H1 (cell line): Measurements from ENCODE around the gene TSPAN2. TPM values are rescaled to one million over a fixed set of nuclear protein-coding genes. Genes with fewer than 3 reads are reported as not detected.

ENCODE experiments used
- CTCF ChIA-PET: fragments of 300-600 bp; sonication (Branson Sonifier 250); formaldehyde crosslinking; loops from one replicate; lab custom pipeline; 2021; ENCODE audit not compliant: partially characterized antibody; lab: Charles Lee
- POLR2A ChIA-PET: fragments of 300-600 bp; sonication (Branson Sonifier 250); formaldehyde crosslinking; loops from one replicate; lab custom pipeline; 2021; ENCODE audit warnings: inconsistent platforms; ENCODE audit not compliant: partially characterized antibody; lab: Charles Lee
- DNase-seq, 2 experiments: peaks; one replicate each; pipeline versions ENCODE4 v3.0.0 to v3.0.0-alpha.2; 2010 to 2022; ENCODE audit warnings: low spot score in 2 of 2, low read depth in 1 of 2, mixed read lengths in 1 of 2
- FAIRE-seq: peaks from 2 replicates; lab custom pipeline; 2011; peaks lifted over from hg19 to GRCh38; lab: Jason Lieb, UNC
- H2AFZ ChIP-seq: 2 replicates; pipeline ENCODE4 v1.8.1; 2012; ENCODE audit warnings: low read length, inconsistent platforms
- H2AK5ac ChIP-seq: 2 replicates; pipeline ENCODE4 v1.6.1; 2013; ENCODE audit warnings: low read depth, low read length
- H2BK120ac ChIP-seq: replicated peaks from 2 replicates; pipeline ENCODE3; 2013; ENCODE audit warnings: low read depth, low read length, inconsistent platforms
- H2BK12ac ChIP-seq: 2 replicates; pipeline ENCODE4 v1.6.1; 2013; ENCODE audit warnings: low read depth, low read length
- H2BK15ac ChIP-seq: 2 replicates; pipeline ENCODE4 v1.6.1; 2013; ENCODE audit warnings: low read length
- H2BK20ac ChIP-seq: 2 replicates; pipeline ENCODE4 v1.6.1; 2013; ENCODE audit warnings: low read length
- H2BK5ac ChIP-seq: 2 replicates; pipeline ENCODE4 v1.6.1; 2013; ENCODE audit warnings: low read depth, low read length
- H3K14ac ChIP-seq: 2 replicates; pipeline ENCODE4 v1.6.1; 2013; ENCODE audit warnings: inconsistent platforms; ENCODE audit not compliant: insufficient read length
- H3K18ac ChIP-seq: 2 replicates; pipeline ENCODE4 v1.6.1; 2013; ENCODE audit warnings: low read length; ENCODE audit errors: extremely low read depth
- H3K23ac ChIP-seq: 2 replicates; pipeline ENCODE4 v1.6.1; 2013; ENCODE audit warnings: inconsistent platforms; ENCODE audit not compliant: insufficient read length
- H3K23me2 ChIP-seq: 2 replicates; pipeline ENCODE4 v1.6.1; 2013; ENCODE audit warnings: low read depth, low read length
- H3K27ac ChIP-seq: 2 replicates; pipeline ENCODE4 v1.6.1; 2011; ENCODE audit warnings: low read depth, low read length, inconsistent platforms
- H3K27me3 ChIP-seq, 4 experiments: replicated peaks in 1 of 4; 1 replicate in 1 of 4; 2 replicates in 3 of 4; pipeline versions ENCODE4 v1.6.1 to v1.8.1; 2011 to 2013; ENCODE audit warnings: low read length in 3 of 4, mild to moderate bottlenecking in 3 of 4, inconsistent platforms in 2 of 4, mixed read lengths in 2 of 4, moderate library complexity in 1 of 4; ENCODE audit not compliant: control insufficient read depth in 3 of 4, insufficient read depth in 3 of 4; ENCODE audit errors: extremely low read depth in 1 of 4
- H3K36me3 ChIP-seq, 4 experiments: 2 replicates each; pipeline versions ENCODE4 v1.6.1 to v1.8.1; 2011 to 2013; ENCODE audit warnings: mild to moderate bottlenecking in 4 of 4, low read length in 3 of 4, moderate library complexity in 2 of 4, control low read depth in 1 of 4, inconsistent platforms in 1 of 4; ENCODE audit not compliant: insufficient read depth in 4 of 4, control insufficient read depth in 2 of 4
- H3K4ac ChIP-seq: replicated peaks from 2 replicates; pipeline ENCODE3; 2013; ENCODE audit warnings: low read length, low read depth, mixed read lengths, inconsistent platforms; ENCODE audit not compliant: insufficient read length
- H3K4me1 ChIP-seq, 4 experiments: replicated peaks in 1 of 4; 1 replicate in 1 of 4; 2 replicates in 3 of 4; pipeline versions ENCODE4 v1.6.1 to v1.8.1; 2011 to 2013; ENCODE audit warnings: low read length in 3 of 4, inconsistent platforms in 2 of 4, mixed read lengths in 1 of 4; ENCODE audit not compliant: insufficient read depth in 4 of 4, control insufficient read depth in 3 of 4
- H3K4me2 ChIP-seq, 2 experiments: 2 replicates each; pipeline versions ENCODE4 v1.6.1 to v1.8.1; 2011 to 2013; ENCODE audit warnings: low read depth in 2 of 2, low read length in 2 of 2, control low read depth in 1 of 2, inconsistent platforms in 1 of 2, mild to moderate bottlenecking in 1 of 2; ENCODE audit not compliant: insufficient read depth in 1 of 2
- H3K4me3 ChIP-seq, 4 experiments: fragments of 200-600, 300-600 bp in 1 of 4; sonication (generic), shearing (Covaris generic), sonication (Bioruptor Twin) in 1 of 4; 2 replicates each; pipeline versions ENCODE4 v1.5.1 to v1.8.1; 2011 to 2016; ENCODE audit warnings: low read length in 4 of 4, low read depth in 3 of 4, control low read depth in 2 of 4, inconsistent platforms in 2 of 4, mild to moderate bottlenecking in 2 of 4, mixed read lengths in 1 of 4, moderate library complexity in 1 of 4; ENCODE audit not compliant: insufficient read depth in 2 of 4; ENCODE audit errors: extremely low read depth in 1 of 4
- H3K56ac ChIP-seq: replicated peaks from 2 replicates; pipeline ENCODE3; 2013; ENCODE audit warnings: low read depth, mild to moderate bottlenecking, mixed read lengths, low read length, inconsistent platforms; ENCODE audit not compliant: insufficient read length
- H3K79me1 ChIP-seq: 2 replicates; pipeline ENCODE4 v1.6.1; 2013; ENCODE audit warnings: low read depth, low read length, control low read depth
- H3K79me2 ChIP-seq, 2 experiments: 2 replicates each; pipeline versions ENCODE4 v1.6.1 to v1.8.1; 2012 to 2013; ENCODE audit warnings: low read length in 2 of 2, mild to moderate bottlenecking in 2 of 2, inconsistent platforms in 1 of 2; ENCODE audit not compliant: insufficient read depth in 2 of 2, control insufficient read depth in 1 of 2
- H3K9ac ChIP-seq, 4 experiments: replicated peaks in 1 of 4; 1 replicate in 1 of 4; 2 replicates in 3 of 4; pipeline versions ENCODE4 v1.6.1 to v1.8.1; 2011 to 2013; ENCODE audit warnings: low read depth in 3 of 4, low read length in 3 of 4, control low read depth in 2 of 4, mild to moderate bottlenecking in 2 of 4, moderate library complexity in 2 of 4, inconsistent platforms in 1 of 4; ENCODE audit errors: extremely low read depth in 1 of 4
- H3K9me3 ChIP-seq, 2 experiments: 2 replicates each; pipeline versions ENCODE4 v1.6.1 to v1.8.1; 2012 to 2013; ENCODE audit warnings: mild to moderate bottlenecking in 2 of 2, moderate library complexity in 2 of 2, control low read depth in 1 of 2, inconsistent platforms in 1 of 2, low read depth in 1 of 2, low read length in 1 of 2, mixed read lengths in 1 of 2; ENCODE audit not compliant: insufficient read depth in 2 of 2
- H4K20me1 ChIP-seq, 2 experiments: replicated peaks in 1 of 2; 2 replicates each; pipeline versions ENCODE3 to v1.8.1; 2011 to 2013; ENCODE audit warnings: inconsistent platforms in 2 of 2, low read length in 2 of 2, mild to moderate bottlenecking in 1 of 2; ENCODE audit not compliant: insufficient read depth in 2 of 2, control insufficient read depth in 1 of 2
- H4K5ac ChIP-seq: 2 replicates; pipeline ENCODE4 v1.6.1; 2013; ENCODE audit warnings: low read length, low read depth, mixed read lengths, inconsistent platforms; ENCODE audit not compliant: insufficient read length
- H4K8ac ChIP-seq: 2 replicates; pipeline ENCODE4 v1.8.0; 2013; ENCODE audit warnings: mild to moderate bottlenecking, moderate library complexity, low read length, inconsistent platforms; ENCODE audit not compliant: insufficient read depth; ENCODE audit errors: extremely low read depth
- H4K91ac ChIP-seq: replicated peaks from 2 replicates; pipeline ENCODE3; 2013; ENCODE audit warnings: low read length, mixed read lengths, inconsistent platforms; ENCODE audit not compliant: insufficient read length
- EZH2 ChIP-seq: fragments of 200-600 bp; sonication (generic); IDR thresholded peaks from 2 replicates; pipeline ENCODE4 v1.7.1; 2012; ENCODE audit warnings: low read depth, mild to moderate bottlenecking, moderate library complexity, low read length, inconsistent platforms; ENCODE audit not compliant: severe bottlenecking
- HDAC6 ChIP-seq: IDR thresholded peaks from one replicate; pipeline ENCODE4 v1.7.1; 2012; ENCODE audit warnings: low read depth, mild to moderate bottlenecking, inconsistent platforms, low read length, moderate library complexity
- NANOG ChIP-seq: IDR thresholded peaks from 2 replicates; pipeline ENCODE4 v1.6.1; 2011; ENCODE audit warnings: low read length, low read depth, mild to moderate bottlenecking, inconsistent platforms; ENCODE audit not compliant: insufficient read depth, poor library complexity, severe bottlenecking
- TCF12 ChIP-seq: IDR thresholded peaks from 2 replicates; pipeline ENCODE4 v1.6.1; 2011; ENCODE audit warnings: low read depth, mild to moderate bottlenecking, low read length
- ZNF274 ChIP-seq: IDR thresholded peaks from 2 replicates; pipeline ENCODE4 v1.7.0; 2012; ENCODE audit warnings: low read length, borderline replicate concordance; ENCODE audit errors: extremely low read depth
- polyA plus RNA-seq, 7 experiments: library from polyadenylated mRNA; depleted of rRNA in 3 of 7; stranded (reverse) in 5 of 7; unstranded in 2 of 7; fragments of >200 nt in 5 of 7; fragments of 200-250 nt in 2 of 7; gene quantifications; 1 replicate in 5 of 7; 2 replicates in 1 of 7; 4 replicates in 1 of 7; pipeline versions ENCODE4 v1.2.1 to v1.2.3, GENCODE V29; 2011 to 2013; ENCODE audit warnings: missing spikeins in 2 of 7, mixed read lengths in 2 of 7
- total RNA-seq: library from RNA; stranded (reverse); fragmentation: NEBNext Ultra II Directional; extraction: Animal tissue kit (Norgen Biotek cat#: 25700); gene quantifications from 2 replicates; pipeline ENCODE4 v1.2.1, GENCODE V29; 2021

Gene TSPAN2
- total and polyA plus RNA-seq, 2 of the 8 experiments (the other 6 are each of a cell fraction or from before 2014, with no cell fraction given), result 7.4 to 14.2 TPM

DNA sequence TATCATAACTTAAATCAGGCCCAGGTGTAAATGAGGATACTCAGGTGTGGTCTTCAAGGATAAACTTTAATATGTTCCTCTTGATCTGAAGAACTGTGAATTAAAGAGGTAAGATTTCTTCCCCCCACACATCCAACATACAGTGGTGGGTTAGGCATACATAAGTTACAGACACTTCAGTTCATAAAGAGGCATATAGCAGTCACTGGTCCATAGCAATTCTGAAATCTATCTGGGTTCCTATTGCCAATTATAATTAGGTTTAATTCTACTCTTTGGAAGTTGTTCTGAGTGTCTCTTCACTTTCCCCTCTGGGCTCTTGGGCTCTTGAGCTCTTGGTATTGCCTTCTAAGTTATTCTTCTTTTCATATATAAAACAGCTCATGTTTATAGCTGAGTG, 32.5 kb upstream of the TSPAN2 start:
- no peak overlapping the region for H3K56ac ChIP-seq
- H3K27ac ChIP-seq, result no peak overlapping the region
- no peaks in the 10 kb centered on the region for H3K36me3 ChIP-seq
- H3K4ac ChIP-seq, result no peak overlapping the region
- no peak overlapping the region for H2AK5ac ChIP-seq
- H4K8ac ChIP-seq, result no peak overlapping the region
- H3K14ac ChIP-seq, result no peak overlapping the region
- CTCF ChIA-PET, result interaction anchor here (1.1 to 2.8 kb wide), 4 partner anchors 9 to 61 kb away, joined by 3 to 10 read pairs (median 4); no protein-coding TSS in a partner anchor
- TF ChIP-seq ZNF274 (no peak), EZH2 (no peak), HDAC6 (no peak), NANOG (no peak), TCF12 (no peak)
- H3K79me2 ChIP-seq, result no peaks in the 10 kb centered on the region
- no peak overlapping the region for H2BK20ac ChIP-seq
- H3K4me2 ChIP-seq, result no peak overlapping the region
- no peak overlapping the region for H2BK120ac ChIP-seq
- no peak overlapping the region for H2BK12ac ChIP-seq
- no peaks in the 10 kb centered on the region for H3K79me1 ChIP-seq
- H3K23me2 ChIP-seq, result no peaks in the 10 kb centered on the region
- no peak overlapping the region for H2BK15ac ChIP-seq
- H3K27me3 ChIP-seq, result no peaks in the 10 kb centered on the region
- no peak for FAIRE-seq
- H3K4me3 ChIP-seq, result no peak overlapping the region
- H3K18ac ChIP-seq, result no peak overlapping the region
- peaks cover 10 to 17% of the 10 kb centered on the region in 2 experiments for H3K9me3 ChIP-seq
- H4K91ac ChIP-seq, result no peak overlapping the region
- no peaks in the 10 kb centered on the region for H4K20me1 ChIP-seq
- no peaks in the 10 kb centered on the region for H3K4me1 ChIP-seq
- H3K9ac ChIP-seq, result no peak overlapping the region
- no peak for DNase-seq
- H2AFZ ChIP-seq, result no peak overlapping the region
- no peak overlapping the region for H4K5ac ChIP-seq
- no peak overlapping the region for H2BK5ac ChIP-seq
- H3K23ac ChIP-seq, result no peak overlapping the region
- POLR2A ChIA-PET, result interaction anchor here (1.2 kb wide), 1 partner anchor 16 kb away, joined by 3 read pairs; no protein-coding TSS in a partner anchor
